ENCODE data around the gene RPL36A.

The RPL36A gene

GRCh38 chrX:101399825-101400224, 9.0 kb downstream of the RPL36A start:
- H3F3A ChIP-seq (ENCODE audit: insufficient read depth): peaks cover 37% of the 10 kb centered on the region
- H3K4me3 ChIP-seq (ENCODE audit: insufficient read depth, low read length, poor library complexity, severe bottlenecking): no peak overlapping the region
- H3K9me3 ChIP-seq (ENCODE audit: insufficient read depth, low read length): no peaks in the 10 kb centered on the region

GRCh38 chrX:101407167-101407747, 16.4 kb downstream of the RPL36A start:
- Histone ChIP-seq H3K4me2 (ENCODE audit: low read depth, low read length, poor library complexity, severe bottlenecking) (peak overlapping the region; percentile 93), H2AFZ (ENCODE audit: low read depth, low read length, severe bottlenecking) (peak overlapping the region; percentile 69), H3K4me3 (ENCODE audit: insufficient read depth, low read length, poor library complexity, severe bottlenecking) (peak overlapping the region; percentile 88), H3K9me3 (ENCODE audit: insufficient read depth, low read length) (no peaks in the 10 kb centered on the region), H3K27ac (ENCODE audit: low read depth, low read length) (peak overlapping the region; percentile 48), H3K79me2 (ENCODE audit: insufficient read depth, low read length) (peaks cover 58% of the 10 kb centered on the region), H3K36me3 (ENCODE audit: low read length) (no peaks in the 10 kb centered on the region), H3K27me3 (ENCODE audit: low read length) (no peaks in the 10 kb centered on the region), H3K9me2 (replicated peaks; ENCODE audit: insufficient read depth, low read length) (no peaks in the 10 kb centered on the region), H4K20me1 (ENCODE audit: low read depth, low read length) (no peaks in the 10 kb centered on the region), H3K9ac (ENCODE audit: low read length) (peak overlapping the region; percentile 86), H3F3A (ENCODE audit: insufficient read depth) (no peaks in the 10 kb centered on the region)
- TF ChIP-seq CTCF (IDR thresholded peaks at IDR 0.05; ENCODE audit: insufficient read depth, low read length, poor library complexity, severe bottlenecking) (no peak), EZH2phosphoT487 (conservative IDR thresholded peaks at IDR 0.05; ENCODE audit: low read length) (no peak)

More at GRCh38 chrX:101399825-101400224, 9.0 kb downstream of the RPL36A start:
- Histone ChIP-seq H3K36me3 (ENCODE audit: low read length) (no peaks in the 10 kb centered on the region), H3K27me3 (ENCODE audit: low read length) (no peaks in the 10 kb centered on the region), H3K9me2 (replicated peaks; ENCODE audit: insufficient read depth, low read length) (no peaks in the 10 kb centered on the region), H3K27ac (ENCODE audit: low read depth, low read length) (no peak overlapping the region), H4K20me1 (ENCODE audit: low read depth, low read length) (no peaks in the 10 kb centered on the region), H2AFZ (ENCODE audit: low read depth, low read length, severe bottlenecking) (no peak overlapping the region), H3K4me2 (ENCODE audit: low read depth, low read length, poor library complexity, severe bottlenecking) (no peak overlapping the region), H3K79me2 (ENCODE audit: insufficient read depth, low read length) (no peaks in the 10 kb centered on the region), H3K9ac (ENCODE audit: low read length) (no peak overlapping the region)
- no peak for TF ChIP-seq CTCF (IDR thresholded peaks at IDR 0.05; ENCODE audit: insufficient read depth, low read length, poor library complexity, severe bottlenecking)
- TF ChIP-seq EZH2phosphoT487 (conservative IDR thresholded peaks at IDR 0.05; ENCODE audit: low read length): no peak

GRCh38 chrX:101407748-101408531, 17.1 kb downstream of the RPL36A start, which contains the start of the genes GLA and HNRNPH2:
TSS of gene GLA (minus strand) at chrX:101407925. CDS start at chrX:101407903, 22 bp downstream.
TSS of gene HNRNPH2 (plus strand) at chrX:101408222. CDS start at chrX:101411989, 3,767 bp downstream.
- Histone ChIP-seq H3K4me3 (ENCODE audit: insufficient read depth, low read length, poor library complexity, severe bottlenecking) (peak within 1 kb of the TSS; percentile 88), H3K36me3 (ENCODE audit: low read length) (no peaks in the 10 kb centered on the region), H3K9me3 (ENCODE audit: insufficient read depth, low read length) (no peaks in the 10 kb centered on the region), H4K20me1 (ENCODE audit: low read depth, low read length) (no peaks in the 10 kb centered on the region), H2AFZ (ENCODE audit: low read depth, low read length, severe bottlenecking) (peak within 1 kb of the TSS; percentile 69), H3K27me3 (ENCODE audit: low read length) (no peaks in the 10 kb centered on the region), H3K9me2 (replicated peaks; ENCODE audit: insufficient read depth, low read length) (no peaks in the 10 kb centered on the region), H3F3A (ENCODE audit: insufficient read depth) (no peaks in the 10 kb centered on the region), H3K4me2 (ENCODE audit: low read depth, low read length, poor library complexity, severe bottlenecking) (peak within 1 kb of the TSS; percentile 93), H3K27ac (ENCODE audit: low read depth, low read length) (peak within 1 kb of the TSS; percentile 83), H3K9ac (ENCODE audit: low read length) (peak within 1 kb of the TSS; percentile 86), H3K79me2 (ENCODE audit: insufficient read depth, low read length) (peaks cover 62% of the 10 kb centered on the region)
- no peak for TF ChIP-seq CTCF (IDR thresholded peaks at IDR 0.05; ENCODE audit: insufficient read depth, low read length, poor library complexity, severe bottlenecking)
- TF ChIP-seq EZH2phosphoT487 (conservative IDR thresholded peaks at IDR 0.05; ENCODE audit: low read length): no peak
